Measurements from ENCODE around the gene TRAF3IP1.
"Not testable (repeated sequence)": the region's sequence is repeated elsewhere in the genome, so short reads cannot be mapped to it uniquely, and the experiment has no call there.

TRAF3IP1 gene, protein sequence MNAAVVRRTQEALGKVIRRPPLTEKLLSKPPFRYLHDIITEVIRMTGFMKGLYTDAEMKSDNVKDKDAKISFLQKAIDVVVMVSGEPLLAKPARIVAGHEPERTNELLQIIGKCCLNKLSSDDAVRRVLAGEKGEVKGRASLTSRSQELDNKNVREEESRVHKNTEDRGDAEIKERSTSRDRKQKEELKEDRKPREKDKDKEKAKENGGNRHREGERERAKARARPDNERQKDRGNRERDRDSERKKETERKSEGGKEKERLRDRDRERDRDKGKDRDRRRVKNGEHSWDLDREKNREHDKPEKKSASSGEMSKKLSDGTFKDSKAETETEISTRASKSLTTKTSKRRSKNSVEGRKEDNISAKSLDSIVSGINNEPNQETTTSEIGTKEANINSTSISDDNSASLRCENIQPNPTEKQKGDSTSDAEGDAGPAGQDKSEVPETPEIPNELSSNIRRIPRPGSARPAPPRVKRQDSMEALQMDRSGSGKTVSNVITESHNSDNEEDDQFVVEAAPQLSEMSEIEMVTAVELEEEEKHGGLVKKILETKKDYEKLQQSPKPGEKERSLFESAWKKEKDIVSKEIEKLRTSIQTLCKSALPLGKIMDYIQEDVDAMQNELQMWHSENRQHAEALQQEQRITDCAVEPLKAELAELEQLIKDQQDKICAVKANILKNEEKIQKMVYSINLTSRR

GRCh38 chr2:238320246-238320647, at the start of gene TRAF3IP1:
TSS of gene TRAF3IP1 (plus strand) at chr2:238320518. CDS start at chr2:238320663, 145 bp downstream.
- DNase-seq (ENCODE audit: low read depth in 2 of 3, low spot score in 1 of 3) = peak; percentile 64 to 85 (median 65)

- DNase-seq (ENCODE audit: low read depth in 2 of 3, low spot score in 1 of 3) = no peak
Observed at GRCh38 chr2:238270606-238271005, 49.7 kb upstream of the TRAF3IP1 start.

DNA sequence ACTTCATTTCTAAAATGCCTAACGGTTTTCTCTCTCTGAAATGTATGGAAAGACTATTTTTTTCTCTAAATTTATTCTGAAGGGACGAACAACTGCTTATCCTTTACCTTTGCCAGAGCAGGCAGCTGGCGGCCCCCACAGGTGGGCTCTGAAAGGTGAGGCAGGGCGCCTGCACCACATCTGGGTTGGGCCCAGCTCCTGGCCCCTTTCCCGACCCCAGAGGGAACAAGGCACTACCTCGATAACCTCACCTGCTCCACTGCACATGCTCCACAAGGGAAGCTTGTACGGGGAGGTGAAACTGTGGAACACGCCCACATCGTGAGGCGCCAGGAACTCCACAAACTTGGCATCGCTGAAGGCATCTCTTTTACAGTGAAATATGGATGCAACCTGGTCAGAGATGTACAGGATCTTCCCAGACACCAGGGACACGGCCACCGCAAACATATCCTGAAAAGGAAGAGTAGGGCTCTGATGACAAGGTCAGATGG, 49.2 kb upstream of the TRAF3IP1 start:
- no peak for DNase-seq (ENCODE audit: low read depth in 2 of 3, low spot score in 1 of 3)

DNA sequence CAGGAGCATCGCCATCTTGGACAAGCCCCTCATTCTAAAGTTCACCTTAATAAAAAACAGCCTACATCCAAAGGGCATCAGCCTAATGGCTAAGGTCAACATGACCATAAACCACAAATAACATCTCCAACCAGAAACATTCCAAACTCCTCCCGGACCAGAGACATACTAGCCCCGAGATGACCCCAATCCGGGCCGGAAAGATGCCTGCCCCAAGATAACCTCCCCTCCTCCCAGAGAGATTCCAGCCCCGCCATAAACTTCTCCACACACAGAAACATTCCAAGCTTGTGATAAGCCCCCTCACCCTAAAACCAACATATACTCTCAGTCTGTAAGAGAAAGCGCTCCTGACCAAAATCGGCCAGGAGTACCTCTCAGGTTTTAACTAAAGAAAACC, 48.6 kb upstream of the TRAF3IP1 start:
- not testable (repeated sequence) for DNase-seq (ENCODE audit: low read depth in 2 of 3, low spot score in 1 of 3)

DNA sequence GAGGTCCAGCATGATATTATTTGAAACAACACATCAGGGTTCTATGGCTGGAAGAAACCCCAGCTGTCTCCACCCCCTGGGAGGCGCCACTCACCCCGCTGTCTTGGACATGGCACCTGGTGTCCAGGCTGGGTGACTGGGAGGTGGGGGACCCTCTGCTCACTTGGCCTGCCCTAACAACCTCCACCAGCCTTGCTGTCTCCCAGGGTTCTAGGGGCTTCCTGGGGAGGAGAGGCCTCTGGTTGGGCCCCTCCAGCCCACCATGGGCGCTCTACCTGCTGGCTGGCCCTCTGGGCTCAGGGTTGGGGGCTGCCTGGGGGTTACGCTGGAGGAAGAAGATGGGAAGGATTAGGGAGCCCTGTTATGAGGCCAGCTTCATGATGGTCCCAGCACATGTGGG, 48.2 kb upstream of the TRAF3IP1 start:
- no peak for DNase-seq (ENCODE audit: low read depth in 2 of 3, low spot score in 1 of 3)

DNA sequence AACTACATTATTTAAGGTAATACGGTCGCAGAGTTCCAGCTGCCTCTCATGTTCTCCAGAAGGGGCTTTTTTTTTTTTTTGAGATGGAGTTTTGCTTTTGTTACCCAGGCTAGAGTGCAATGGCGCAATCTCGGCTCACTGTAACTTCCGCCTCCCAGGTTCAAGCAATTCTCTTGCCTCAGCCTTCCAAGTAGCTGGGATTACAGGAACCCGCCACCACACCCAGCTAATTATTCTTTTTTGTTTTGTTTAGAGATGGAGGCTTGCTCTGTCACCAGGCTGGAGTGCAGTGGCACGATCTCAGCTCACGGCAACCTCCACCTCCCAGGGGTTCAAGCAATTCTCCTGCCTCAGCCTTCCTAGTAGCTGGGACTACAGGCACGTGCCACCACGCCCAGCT, 46.9 kb upstream of the TRAF3IP1 start:
- DNase-seq (ENCODE audit: low read depth in 2 of 3, low spot score in 1 of 3) = not testable (repeated sequence)

DNA sequence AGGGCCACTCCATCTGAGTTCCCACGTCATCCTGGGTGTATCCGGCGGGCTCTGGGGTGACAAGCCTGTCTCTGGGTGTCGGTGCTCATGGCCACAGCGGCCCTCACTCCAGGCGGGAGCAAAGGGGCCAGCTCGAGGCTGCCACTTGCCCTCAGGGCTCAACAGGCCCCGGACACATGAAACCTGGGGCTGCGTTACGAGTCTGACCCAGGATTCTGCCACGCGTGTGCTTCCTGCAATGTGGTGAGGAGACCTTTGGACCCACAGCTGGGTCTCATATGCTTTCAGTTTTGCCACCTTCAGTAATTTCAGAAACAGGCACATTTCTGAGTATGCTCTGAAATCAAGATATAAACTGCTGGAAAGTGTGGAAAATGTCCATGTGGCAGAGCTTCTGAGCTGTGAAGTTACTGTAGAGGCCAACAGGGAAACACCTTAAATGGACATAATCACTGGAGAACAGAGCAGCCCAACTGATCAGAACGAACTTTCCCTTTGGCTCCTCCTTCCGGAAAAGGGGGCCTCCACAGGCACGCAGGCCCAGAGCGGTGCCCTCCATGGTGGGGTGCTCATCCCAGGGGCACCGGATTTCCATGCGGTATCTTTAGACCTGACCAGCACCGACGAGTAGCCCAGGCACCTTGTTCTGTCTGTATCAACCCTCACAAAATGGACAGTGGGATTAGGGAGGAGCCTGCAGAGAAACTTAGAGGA, 46.0 kb upstream of the TRAF3IP1 start:
- DNase-seq (ENCODE audit: low read depth in 2 of 3, low spot score in 1 of 3) = no peak

DNA sequence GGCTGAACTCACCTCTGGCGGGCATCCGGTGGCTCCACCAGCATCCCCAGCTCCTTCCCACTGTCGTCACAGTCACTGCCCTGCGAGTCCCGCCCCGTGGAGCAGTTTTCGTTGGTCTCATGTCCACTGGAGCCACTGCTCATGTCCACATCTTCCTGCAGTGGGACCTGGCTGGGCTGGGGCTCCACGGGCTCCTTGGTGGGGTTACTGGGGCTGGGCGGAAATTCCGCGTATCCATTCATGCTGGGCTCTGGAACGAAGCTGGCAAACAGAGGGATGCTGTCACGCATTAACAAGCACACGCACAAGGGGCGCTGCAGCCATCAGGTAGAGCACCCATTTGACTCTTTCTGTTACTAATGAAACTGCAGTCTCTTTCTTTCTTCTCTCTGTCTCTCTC, 42.6 kb upstream of the TRAF3IP1 start:
- no peak for DNase-seq (ENCODE audit: low read depth in 2 of 3, low spot score in 1 of 3)

- no peak for DNase-seq (ENCODE audit: low read depth in 2 of 3, low spot score in 1 of 3)
Observed at GRCh38 chr2:238278626-238279323, 41.5 kb upstream of the TRAF3IP1 start.

- no peak for DNase-seq (ENCODE audit: low read depth in 2 of 3, low spot score in 1 of 3)
Observed at GRCh38 chr2:238279324-238279682, 41.0 kb upstream of the TRAF3IP1 start.

DNA sequence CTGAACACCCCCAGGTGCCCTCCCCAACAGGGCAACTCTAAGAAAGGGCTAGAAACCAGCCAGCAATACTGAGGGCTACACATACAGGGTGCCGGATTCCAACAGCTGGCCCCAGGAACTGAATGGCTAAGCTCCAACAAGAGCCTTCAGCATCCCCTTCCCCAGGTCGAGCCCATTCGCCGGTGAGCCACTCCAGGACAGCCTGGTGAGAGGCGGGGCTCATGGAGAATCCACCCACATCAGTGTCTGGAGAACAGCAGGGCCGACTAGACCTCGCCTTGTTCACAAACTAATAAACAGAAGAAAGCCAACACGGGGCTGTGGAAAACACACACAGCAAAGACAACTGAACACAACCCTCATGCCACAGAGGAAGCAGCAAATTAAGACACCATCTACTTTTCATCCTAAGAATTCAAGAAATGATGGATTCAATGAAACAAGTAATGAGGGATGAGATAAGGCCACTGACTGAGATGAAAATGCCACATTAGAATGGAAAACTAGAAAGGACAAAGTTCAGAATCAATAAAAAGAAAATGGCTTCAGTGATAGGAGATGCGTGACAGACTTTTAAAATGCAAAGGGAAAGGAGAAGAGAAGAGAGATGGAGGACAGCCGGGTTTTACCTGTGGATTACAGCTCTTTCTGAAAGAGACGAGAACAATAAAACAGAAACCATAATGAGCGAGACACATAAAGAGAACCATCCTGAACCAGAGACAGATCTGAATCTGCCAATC, 40.1 kb upstream of the TRAF3IP1 start:
- DNase-seq (ENCODE audit: low read depth in 2 of 3, low spot score in 1 of 3) = no peak

DNA sequence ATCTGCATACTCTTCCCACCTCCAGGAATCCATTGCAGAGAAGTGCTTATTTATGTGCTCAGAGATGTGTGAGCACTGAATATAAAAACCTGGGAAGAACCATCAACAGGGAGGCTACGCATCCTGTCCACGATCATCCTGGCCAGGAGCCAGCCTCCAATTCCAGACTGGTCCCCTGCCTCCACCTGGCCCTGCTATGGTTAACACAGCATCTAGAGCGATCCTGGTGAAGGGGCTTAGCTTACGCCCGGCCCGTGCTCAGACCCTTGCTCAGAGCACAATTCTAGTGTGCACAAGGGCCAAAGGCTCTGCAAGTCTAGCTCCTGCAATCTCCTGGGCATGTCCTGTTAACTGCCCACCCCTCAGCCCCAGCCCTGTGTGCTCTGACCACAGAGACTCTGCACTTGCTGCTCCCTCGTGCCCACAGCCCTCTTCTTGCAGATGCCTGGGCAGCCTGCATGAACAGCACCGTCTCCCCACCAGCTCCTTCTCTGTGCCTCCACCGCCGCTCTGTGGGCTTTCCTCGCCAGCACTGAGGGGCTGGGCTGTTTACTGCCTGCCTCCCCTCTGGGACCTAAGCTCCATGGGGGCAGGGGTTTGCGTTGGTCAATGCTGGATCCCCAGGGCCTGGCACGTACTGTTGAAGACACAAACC, 38.4 kb upstream of the TRAF3IP1 start:
- DNase-seq (ENCODE audit: low read depth in 2 of 3, low spot score in 1 of 3) = no peak

DNA sequence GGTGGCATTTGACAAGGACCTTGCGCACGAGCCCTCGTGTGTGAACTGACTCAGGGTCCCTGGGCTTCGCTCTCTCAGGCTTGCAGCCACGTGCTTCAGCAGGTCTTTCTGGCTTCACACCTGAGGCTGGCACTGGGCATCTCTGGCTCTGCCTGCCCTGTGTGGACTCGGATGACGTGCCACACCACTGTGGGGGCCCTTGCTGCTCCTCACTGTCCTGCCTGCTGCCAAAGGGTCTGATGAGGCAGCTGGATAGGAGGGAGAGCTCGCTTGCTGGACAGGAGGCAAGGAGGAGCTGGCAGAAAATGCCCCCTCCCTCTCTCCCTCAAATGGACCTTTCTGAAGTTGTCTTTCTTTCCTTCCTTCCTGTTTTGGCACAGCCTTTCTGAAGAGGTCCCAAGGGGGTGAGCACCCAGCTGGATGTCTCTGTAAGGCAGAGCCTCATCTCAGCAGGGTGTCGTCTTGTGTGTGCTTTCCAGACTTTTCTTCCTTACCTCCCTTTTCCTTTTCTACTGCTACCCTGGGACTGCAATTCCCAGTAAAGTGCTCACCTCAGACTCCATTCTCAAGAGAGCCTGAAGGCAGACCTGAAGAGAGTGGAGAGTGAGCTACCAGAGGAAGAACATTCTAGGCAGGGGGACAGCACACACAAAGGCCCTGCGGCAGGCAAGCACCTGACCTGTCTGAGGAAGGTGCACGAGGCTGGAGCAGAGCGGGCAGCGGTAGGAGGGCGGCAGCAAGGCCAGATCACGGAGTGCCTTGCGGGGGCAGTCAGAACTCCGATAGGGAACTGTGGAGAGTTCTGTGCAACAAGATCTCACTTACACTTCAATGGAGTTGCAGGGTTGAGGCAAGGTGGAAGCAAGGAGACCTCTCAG, 37.2 kb upstream of the TRAF3IP1 start:
- DNase-seq (ENCODE audit: low read depth in 2 of 3, low spot score in 1 of 3) = no peak

- DNase-seq (ENCODE audit: low read depth in 2 of 3, low spot score in 1 of 3) = no peak
Observed at GRCh38 chr2:238284802-238285515, 35.4 kb upstream of the TRAF3IP1 start.

- no peak for DNase-seq (ENCODE audit: low read depth in 2 of 3, low spot score in 1 of 3)
Observed at GRCh38 chr2:238285653-238286082, 34.6 kb upstream of the TRAF3IP1 start.

- DNase-seq (ENCODE audit: low read depth in 2 of 3, low spot score in 1 of 3) = no peak
Observed at GRCh38 chr2:238286095-238286494, 34.2 kb upstream of the TRAF3IP1 start.

DNA sequence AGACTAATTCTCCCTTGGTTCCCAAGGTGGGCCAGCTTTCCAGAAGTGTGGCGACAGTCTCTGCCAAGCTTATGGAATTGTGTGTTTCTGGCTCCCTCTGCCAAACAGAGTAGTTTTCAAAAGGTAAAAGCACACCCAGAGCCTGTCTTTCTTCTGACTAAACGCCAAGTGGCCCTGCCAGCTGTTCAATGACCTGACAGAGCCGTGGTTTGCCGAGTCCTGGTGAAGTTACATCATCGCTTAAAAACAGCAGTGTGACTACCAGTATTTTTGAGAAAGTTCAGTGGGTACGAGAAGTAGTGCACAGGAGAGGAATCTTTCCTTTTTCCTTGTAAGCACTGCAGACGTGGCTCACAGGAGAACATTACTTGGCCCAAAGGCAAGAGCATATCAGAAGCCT, 33.8 kb upstream of the TRAF3IP1 start:
- no peak for DNase-seq (ENCODE audit: low read depth in 2 of 3, low spot score in 1 of 3)

- peak; percentile 16 to 28 (median 23) for DNase-seq (ENCODE audit: low read depth in 2 of 3, low spot score in 1 of 3)
Observed at GRCh38 chr2:238286987-238287736, 33.2 kb upstream of the TRAF3IP1 start.

Measured in stimulated activated CD4-positive, alpha-beta T cell treated with anti-CD3 and anti-CD28 coated beads, Interleukin-12 subunit alpha, Interleukin-12 subunit beta, amount 100 ng/mL, for 48 hours (primary cell).